T-helper 2 cell treated with Interferon-gamma antibody and Interleukin-4, amounts not matched to agents 5 μg/mL and 100 μg/mL, for 36 hours (primary cell): ENCODE measurements around the gene RPL28.
A peak's percentile ranks its signal among the peaks of the same experiment; 100 is the strongest.
"Not testable (repeated sequence)": the region's sequence is repeated elsewhere in the genome, so short reads cannot be mapped to it uniquely, and the experiment has no call there.

Source experiments
- DNase-seq: peaks from one replicate; pipeline ENCODE4 v3.0.0; 2021; ENCODE audit warnings: low spot score
- H3K27ac Mint-ChIP-seq: one replicate; pipeline ENCODE4 v1.8.0; 2021; ENCODE audit warnings: mild to moderate bottlenecking, mixed read lengths
- H3K27me3 Mint-ChIP-seq: one replicate; pipeline ENCODE4 v1.8.0; 2021; ENCODE audit warnings: low read depth, mixed read lengths
- H3K36me3 Mint-ChIP-seq: one replicate; pipeline ENCODE4 v1.8.0; 2021; ENCODE audit warnings: low read depth, mixed read lengths
- H3K4me1 Mint-ChIP-seq: one replicate; pipeline ENCODE4 v1.8.0; 2021; ENCODE audit warnings: low read depth, mixed read lengths
- H3K4me3 Mint-ChIP-seq: one replicate; pipeline ENCODE4 v1.8.0; 2022; ENCODE audit warnings: mild to moderate bottlenecking, moderate library complexity, mixed read lengths
- H3K9me3 Mint-ChIP-seq: one replicate; pipeline ENCODE4 v1.8.0; 2021; ENCODE audit warnings: mixed read lengths

The RPL28 gene

GRCh38 chr19:55406826-55407549 lies 21.3 kb downstream of the RPL28 start:
- H3K27me3 Mint-ChIP-seq: peaks cover 7% of the 10 kb centered on the region
- H3K27ac Mint-ChIP-seq: peak overlapping the region; percentile 99
- DNase-seq: no peak
- H3K36me3 Mint-ChIP-seq: peaks cover 49% of the 10 kb centered on the region
- peaks cover 23% of the 10 kb centered on the region for H3K9me3 Mint-ChIP-seq
- H3K4me1 Mint-ChIP-seq: peaks cover 25% of the 10 kb centered on the region
- peak overlapping the region; percentile 86 for H3K4me3 Mint-ChIP-seq

DNA sequence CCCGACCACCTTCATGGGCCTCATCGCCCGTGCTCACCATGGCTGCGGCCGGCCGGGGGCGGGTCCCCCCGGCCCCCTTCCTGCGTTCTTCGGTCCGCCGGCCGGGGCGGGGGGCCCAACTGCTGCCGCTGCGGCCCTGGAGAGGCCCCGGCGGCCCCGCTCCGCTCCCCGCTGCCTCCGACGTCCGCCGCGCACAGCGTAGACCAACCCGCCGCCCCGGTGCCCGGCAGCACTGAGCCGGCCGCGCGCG lies 21.7 kb downstream of the RPL28 start, which contains the start of gene UBE2S:
UBE2S (minus strand) TSS at position 239 of the 250 bp plus-strand sequence; CDS start at position 40, 199 bp downstream.
- peaks cover 25% of the 10 kb centered on the region for H3K4me1 Mint-ChIP-seq
- peak within 1 kb of the TSS; percentile 94 for H3K4me3 Mint-ChIP-seq
- peaks cover 10% of the 10 kb centered on the region for H3K27me3 Mint-ChIP-seq
- H3K9me3 Mint-ChIP-seq: peaks cover 23% of the 10 kb centered on the region
- DNase-seq: not testable (repeated sequence)
- peak within 1 kb of the TSS; percentile 99 for H3K27ac Mint-ChIP-seq
- H3K36me3 Mint-ChIP-seq: peaks cover 45% of the 10 kb centered on the region

GRCh38 chr19:55407800-55408532 lies 22.2 kb downstream of the RPL28 start:
- peaks cover 23% of the 10 kb centered on the region for H3K9me3 Mint-ChIP-seq
- H3K36me3 Mint-ChIP-seq: peaks cover 40% of the 10 kb centered on the region
- peak overlapping the region; percentile 99 for H3K27ac Mint-ChIP-seq
- H3K27me3 Mint-ChIP-seq: peaks cover 10% of the 10 kb centered on the region
- peaks cover 24% of the 10 kb centered on the region for H3K4me1 Mint-ChIP-seq
- H3K4me3 Mint-ChIP-seq: peak overlapping the region; percentile 94
- DNase-seq: peak; percentile 97

- Mint-ChIP-seq H3K9me3 (peaks cover 23% of the 10 kb centered on the region), H3K4me3 (peak overlapping the region; percentile 94), H3K36me3 (peaks cover 36% of the 10 kb centered on the region), H3K4me1 (peaks cover 21% of the 10 kb centered on the region), H3K27ac (peak overlapping the region; percentile 99), H3K27me3 (peaks cover 10% of the 10 kb centered on the region)
- DNase-seq: no peak
Measured at GRCh38 chr19:55408533-55408872, 22.8 kb downstream of the RPL28 start.

- Mint-ChIP-seq H3K4me1 (peaks cover 21% of the 10 kb centered on the region), H3K27ac (peak overlapping the region; percentile 99), H3K27me3 (peaks cover 13% of the 10 kb centered on the region), H3K9me3 (peaks cover 23% of the 10 kb centered on the region), H3K36me3 (peaks cover 32% of the 10 kb centered on the region)
- not testable (repeated sequence) for H3K4me3 Mint-ChIP-seq, DNase-seq
Measured at GRCh38 chr19:55409179-55409578, 23.4 kb downstream of the RPL28 start.

- Mint-ChIP-seq H3K27ac (no peak overlapping the region), H3K36me3 (peaks cover 32% of the 10 kb centered on the region), H3K9me3 (peaks cover 23% of the 10 kb centered on the region), H3K27me3 (peaks cover 16% of the 10 kb centered on the region), H3K4me3 (no peak overlapping the region), H3K4me1 (peaks cover 21% of the 10 kb centered on the region)
- no peak for DNase-seq
Measured at GRCh38 chr19:55410168-55410567, 24.4 kb downstream of the RPL28 start.

DNA sequence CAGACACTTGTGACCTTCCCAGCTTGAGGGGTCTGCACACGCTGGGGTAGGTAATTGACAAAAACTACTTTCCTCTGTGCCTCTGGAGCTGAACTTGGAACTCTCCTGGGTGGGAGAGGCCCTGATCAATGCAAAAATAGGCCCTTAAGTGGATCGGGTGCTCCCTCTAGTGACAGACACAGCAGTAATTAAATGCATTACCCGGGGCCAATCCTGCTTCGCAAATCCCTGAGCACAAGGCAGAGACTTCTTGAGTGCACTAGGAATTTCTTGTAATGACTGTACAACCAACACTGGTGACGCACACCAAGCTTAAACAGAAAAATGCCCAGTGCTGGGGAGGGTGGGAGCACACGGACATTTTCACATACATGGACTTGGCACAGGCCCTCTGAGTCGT lies 32.5 kb downstream of the RPL28 start:
- H3K4me1 Mint-ChIP-seq: peaks cover 9% of the 10 kb centered on the region
- no peak overlapping the region for H3K4me3 Mint-ChIP-seq
- no peaks in the 10 kb centered on the region for H3K9me3 Mint-ChIP-seq
- peak; percentile 35 for DNase-seq
- no peak overlapping the region for H3K27ac Mint-ChIP-seq
- H3K27me3 Mint-ChIP-seq: peaks cover 23% of the 10 kb centered on the region
- H3K36me3 Mint-ChIP-seq: no peaks in the 10 kb centered on the region

DNA sequence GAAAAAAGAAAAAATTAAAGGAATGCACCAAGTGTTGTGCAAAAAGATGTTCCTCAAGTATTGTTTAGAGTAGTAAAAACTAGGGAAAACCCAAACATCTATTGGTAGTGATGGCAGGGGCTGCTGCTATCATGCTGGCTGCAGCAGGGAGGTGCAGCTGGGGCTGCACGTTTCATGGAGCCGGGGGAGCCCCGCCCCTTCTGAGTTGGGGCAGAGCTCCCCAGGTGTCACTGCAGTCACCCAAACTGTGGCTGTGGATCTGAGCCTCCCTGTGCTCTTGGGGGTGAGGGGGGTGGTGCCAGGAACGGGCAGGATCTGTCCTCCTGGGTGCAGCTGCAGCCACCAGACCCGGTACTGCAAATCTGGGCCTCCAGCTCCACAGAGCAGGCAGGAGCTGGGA lies 33.4 kb downstream of the RPL28 start:
- Mint-ChIP-seq H3K9me3 (no peaks in the 10 kb centered on the region), H3K4me1 (peaks cover 9% of the 10 kb centered on the region), H3K4me3 (no peak overlapping the region), H3K36me3 (no peaks in the 10 kb centered on the region), H3K27ac (no peak overlapping the region), H3K27me3 (peaks cover 25% of the 10 kb centered on the region)
- no peak for DNase-seq

- H3K4me3 Mint-ChIP-seq: no peak overlapping the region
Measured at GRCh38 chr19:55419624-55420236, 34.0 kb downstream of the RPL28 start.

DNA sequence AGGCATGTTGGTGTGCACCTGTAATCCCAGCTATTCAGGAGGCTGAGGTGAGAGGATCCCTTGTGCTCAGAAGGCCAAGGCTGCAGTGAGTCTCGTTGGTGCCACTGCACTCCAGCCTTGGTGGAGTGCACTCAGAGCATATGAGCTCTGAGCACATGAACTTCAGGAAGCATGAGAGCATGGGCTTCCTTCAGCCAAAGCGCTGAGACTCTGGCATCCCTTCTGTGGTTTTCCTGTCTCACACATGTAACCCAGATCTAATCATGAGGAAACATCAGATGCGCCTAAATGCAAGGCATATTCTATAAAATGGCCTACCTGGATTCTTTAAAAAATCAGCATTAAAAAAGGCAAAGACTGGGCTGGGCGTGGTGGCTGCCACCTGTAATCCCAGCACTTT lies 35.5 kb downstream of the RPL28 start:
- peaks cover 25% of the 10 kb centered on the region for H3K27me3 Mint-ChIP-seq
- H3K4me1 Mint-ChIP-seq, H3K36me3 Mint-ChIP-seq, H3K9me3 Mint-ChIP-seq, DNase-seq: not testable (repeated sequence)
- H3K4me3 Mint-ChIP-seq: peak overlapping the region; percentile 64
- peak overlapping the region; percentile 15 for H3K27ac Mint-ChIP-seq

More at GRCh38 chr19:55419624-55420236, 34.0 kb downstream of the RPL28 start:
- H3K4me1 Mint-ChIP-seq: peaks cover 9% of the 10 kb centered on the region
- no peak overlapping the region for H3K27ac Mint-ChIP-seq
- H3K9me3 Mint-ChIP-seq: no peaks in the 10 kb centered on the region
- DNase-seq: no peak
- H3K27me3 Mint-ChIP-seq: peaks cover 24% of the 10 kb centered on the region
- no peaks in the 10 kb centered on the region for H3K36me3 Mint-ChIP-seq

GRCh38 chr19:55423225-55424005 lies 37.7 kb downstream of the RPL28 start:
- H3K27me3 Mint-ChIP-seq: peaks cover 21% of the 10 kb centered on the region
- no peak overlapping the region for H3K27ac Mint-ChIP-seq
- H3K4me1 Mint-ChIP-seq: peaks cover 8% of the 10 kb centered on the region

GRCh38 chr19:55424518-55424917 lies 38.8 kb downstream of the RPL28 start:
- H3K27ac Mint-ChIP-seq: no peak overlapping the region
- no peaks in the 10 kb centered on the region for H3K9me3 Mint-ChIP-seq
- no peak for DNase-seq
- H3K4me1 Mint-ChIP-seq: peaks cover 8% of the 10 kb centered on the region
- H3K27me3 Mint-ChIP-seq: peaks cover 21% of the 10 kb centered on the region
- H3K36me3 Mint-ChIP-seq: no peaks in the 10 kb centered on the region
- no peak overlapping the region for H3K4me3 Mint-ChIP-seq

More at GRCh38 chr19:55423225-55424005, 37.7 kb downstream of the RPL28 start:
- no peaks in the 10 kb centered on the region for H3K9me3 Mint-ChIP-seq
- H3K4me3 Mint-ChIP-seq: no peak overlapping the region
- no peak for DNase-seq
- no peaks in the 10 kb centered on the region for H3K36me3 Mint-ChIP-seq

DNA sequence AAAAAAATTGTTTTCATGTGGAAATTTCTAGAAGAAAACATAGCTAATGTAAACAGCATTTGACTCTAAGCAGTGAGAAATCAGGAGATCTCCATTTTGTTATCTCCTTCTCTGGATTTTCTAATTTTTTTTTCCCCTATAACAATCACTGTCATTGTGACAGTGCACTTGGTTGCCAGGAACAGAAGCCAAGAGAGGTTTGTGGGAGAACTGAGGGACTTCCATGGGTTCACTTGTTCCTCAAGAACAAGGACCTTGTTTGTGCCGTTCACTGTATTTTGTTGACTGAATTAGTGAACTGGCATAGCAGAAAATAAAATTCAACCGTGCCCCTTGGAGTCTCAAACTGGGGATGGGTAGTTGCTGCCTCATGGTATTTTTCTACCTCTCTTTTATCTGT lies 40.3 kb downstream of the RPL28 start:
- H3K27me3 Mint-ChIP-seq: peaks cover 17% of the 10 kb centered on the region
- no peak for DNase-seq
- H3K36me3 Mint-ChIP-seq: no peaks in the 10 kb centered on the region

More for the DNA sequence above, 40.3 kb downstream of the RPL28 start:
- Mint-ChIP-seq H3K4me3 (no peak overlapping the region), H3K4me1 (peaks cover 6% of the 10 kb centered on the region), H3K9me3 (no peaks in the 10 kb centered on the region), H3K27ac (no peak overlapping the region)
